PC-3 (cell line): ENCODE measurements around the gene ADORA2B. TPM values are rescaled to one million over a fixed set of nuclear protein-coding genes. Genes with fewer than 3 reads are reported as not detected.

ENCODE experiments used
- ATAC-seq: fragments of 200-7000 bp; cut with Tn5 transposase; 2 replicates; pipeline ENCODE4 v1.9.1; 2020; ENCODE audit warnings: mild to moderate bottlenecking, moderate library complexity
- BruUV-seq: library from RNA; stranded (reverse); fragments of 400-500 nt; replicated peaks from 2 replicates; lab custom pipeline; 2021; lab: Mats Ljungman, UMichigan
- CTCF ChIA-PET: fragments of 300-600 bp; sonication (Branson Sonifier 250); formaldehyde crosslinking; loops from one replicate; lab custom pipeline; 2022; ENCODE audit warnings: antibody characterized with exemption; lab: Charles Lee
- POLR2A ChIA-PET: fragments of 300-600 bp; sonication (Branson Sonifier 250); formaldehyde crosslinking; loops from one replicate; lab custom pipeline; 2022; ENCODE audit warnings: antibody characterized with exemption; ENCODE audit not compliant: unreplicated experiment; lab: Charles Lee
- DNase-seq: peaks from one replicate; pipeline ENCODE4 v3.0.0-alpha.2; 2015
- H2AFZ ChIP-seq: fragments of 300-600 bp; sonication (generic); 2 replicates; pipeline ENCODE4 v1.6.0; 2016; ENCODE audit warnings: antibody characterized with exemption, low read length
- H3F3A ChIP-seq: fragments of 300-600 bp; sonication (generic); one replicate; pipeline ENCODE4 v1.6.0; 2017; ENCODE audit warnings: antibody characterized with exemption, low read length, control low read depth, mild to moderate bottlenecking; ENCODE audit not compliant: unreplicated experiment
- H3K27ac ChIP-seq: fragments of 300-600 bp; sonication (generic); 2 replicates; pipeline ENCODE4 v1.5.1; 2016; ENCODE audit warnings: mild to moderate bottlenecking, low read length
- H3K27me3 ChIP-seq: fragments of 300-600 bp; sonication (generic); 2 replicates; pipeline ENCODE4 v1.6.1; 2016; ENCODE audit warnings: low read length, mixed read lengths
- H3K36me3 ChIP-seq: fragments of 300-600 bp; sonication (generic); 2 replicates; pipeline ENCODE4 v1.6.1; 2016; ENCODE audit warnings: low read depth, mixed run types, low read length, mixed read lengths
- H3K4me1 ChIP-seq: fragments of 300-600 bp; sonication (generic); 2 replicates; pipeline ENCODE4 v1.5.1; 2016; ENCODE audit warnings: low read length; ENCODE audit not compliant: insufficient read depth
- H3K4me2 ChIP-seq: fragments of 300-600 bp; sonication (generic); 2 replicates; pipeline ENCODE4 v1.6.0; 2016; ENCODE audit warnings: low read length
- H3K4me3 ChIP-seq: fragments of 300-600 bp; sonication (generic); 2 replicates; pipeline ENCODE4 v1.5.1; 2016; ENCODE audit warnings: mild to moderate bottlenecking, low read length, mixed read lengths
- H3K79me2 ChIP-seq: fragments of 300-600 bp; sonication (generic); 2 replicates; pipeline ENCODE4 v1.6.1; 2017; ENCODE audit warnings: low read length, mixed read lengths
- H3K9ac ChIP-seq: fragments of 300-600 bp; sonication (generic); 2 replicates; pipeline ENCODE4 v1.6.0; 2016; ENCODE audit warnings: mild to moderate bottlenecking, low read length
- H3K9me2 ChIP-seq: fragments of 300-600 bp; sonication (generic); replicated peaks from 2 replicates; pipeline ENCODE4 v1.6.1; 2016; ENCODE audit warnings: mixed run types, low read length, mixed read lengths
- H3K9me3 ChIP-seq: fragments of 300-600 bp; sonication (generic); 2 replicates; pipeline ENCODE4 v1.6.1; 2016; ENCODE audit warnings: low read length, mixed read lengths
- H4K20me1 ChIP-seq: fragments of 300-600 bp; sonication (generic); 2 replicates; pipeline ENCODE4 v1.6.1; 2016; ENCODE audit warnings: low read length, mixed read lengths
- EZH2 ChIP-seq: fragments of 300-600 bp; sonication (generic); IDR thresholded peaks from one replicate; pipeline ENCODE4 v1.6.1; 2017; ENCODE audit warnings: antibody characterized with exemption, mild to moderate bottlenecking, low read length; ENCODE audit not compliant: unreplicated experiment
- EZH2phosphoT487 ChIP-seq: fragments of 300-600 bp; sonication (generic); IDR thresholded peaks from 2 replicates; pipeline ENCODE4 v1.6.1; 2018; ENCODE audit warnings: mild to moderate bottlenecking, antibody characterized with exemption, low read length, borderline replicate concordance
- intact Hi-C: fragments of 100-400 bp; cut with micrococcal nuclease; formaldehyde crosslinking; loops from 2 replicates; pipeline ENCODE4 v1.9.0; 2023
- total RNA-seq: library from RNA; depleted of rRNA; stranded (reverse); fragments of >200 nt; gene quantifications from 2 replicates; pipeline ENCODE4 v1.2.3, GENCODE V29; 2014
- TF ChIP-seq, protein P1 (sequence below): fragments of 300-600 bp; sonication (generic); conservative IDR thresholded peaks from 2 replicates; pipeline ENCODE4 v1.5.1; 2017; ENCODE audit warnings: antibody characterized with exemption, low read depth, mild to moderate bottlenecking, low read length

The ADORA2B gene
- total RNA-seq, 1 experiment from 2014 or later: 118 TPM

DNA sequence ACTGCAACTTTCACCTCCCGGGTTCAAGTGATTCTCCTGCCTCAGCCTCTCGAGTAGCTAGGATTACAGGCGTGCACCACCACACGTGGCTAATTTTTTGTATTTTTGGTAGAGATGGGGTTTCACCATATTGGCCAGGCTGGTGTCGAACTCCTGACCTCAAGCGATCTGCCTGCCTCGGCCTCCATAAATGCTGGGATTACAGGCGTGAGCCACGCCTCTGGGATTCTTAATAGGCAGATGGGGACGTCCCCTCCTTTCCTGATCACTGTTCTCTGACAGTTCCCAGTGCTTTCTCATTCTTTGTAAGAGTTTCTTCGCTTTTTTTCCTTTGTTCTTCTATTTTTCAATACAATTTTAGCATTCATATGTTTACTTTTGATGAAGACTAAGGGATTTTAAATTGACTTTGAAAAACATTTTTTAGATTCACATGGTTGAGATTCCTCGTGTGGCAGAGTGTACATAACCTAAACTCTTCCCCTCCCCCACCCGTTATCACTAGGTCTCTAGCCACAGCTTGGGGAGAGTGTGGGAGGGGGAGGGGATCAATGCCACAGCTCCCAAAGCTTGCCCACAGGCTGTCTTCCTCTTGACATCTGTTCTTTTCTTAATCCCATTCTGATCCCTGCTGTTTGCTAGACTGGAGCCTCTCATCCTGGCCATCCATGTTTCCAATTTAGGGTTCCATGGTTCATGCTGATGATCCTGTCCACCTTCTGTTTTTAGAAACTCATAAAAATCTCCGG is 11.0 kb downstream of the ADORA2B start:
- Histone ChIP-seq H3K9ac (peak overlapping the region; percentile 71), H2AFZ (no peak overlapping the region), H4K20me1 (no peaks in the 10 kb centered on the region), H3K4me3 (no peak overlapping the region), H3K79me2 (peaks cover 89% of the 10 kb centered on the region), H3K27ac (peak overlapping the region; percentile 94), H3K4me2 (no peak overlapping the region), H3K9me2 (no peaks in the 10 kb centered on the region), H3K4me1 (peaks cover 71% of the 10 kb centered on the region), H3K27me3 (no peaks in the 10 kb centered on the region), H3F3A (peaks cover 18% of the 10 kb centered on the region), H3K36me3 (peaks cover 4% of the 10 kb centered on the region; the same call in 1 of the 2 replicates), H3K9me3 (no peaks in the 10 kb centered on the region)
- ATAC-seq (no peak), DNase-seq (no peak)
- ChIA-PET POLR2A (no interaction called here), CTCF (no interaction called here)
- BruUV-seq: no TSS peak
- TF ChIP-seq EZH2phosphoT487: no peak
- no peak for TF ChIP-seq EZH2
- TF ChIP-seq, protein P1, sequence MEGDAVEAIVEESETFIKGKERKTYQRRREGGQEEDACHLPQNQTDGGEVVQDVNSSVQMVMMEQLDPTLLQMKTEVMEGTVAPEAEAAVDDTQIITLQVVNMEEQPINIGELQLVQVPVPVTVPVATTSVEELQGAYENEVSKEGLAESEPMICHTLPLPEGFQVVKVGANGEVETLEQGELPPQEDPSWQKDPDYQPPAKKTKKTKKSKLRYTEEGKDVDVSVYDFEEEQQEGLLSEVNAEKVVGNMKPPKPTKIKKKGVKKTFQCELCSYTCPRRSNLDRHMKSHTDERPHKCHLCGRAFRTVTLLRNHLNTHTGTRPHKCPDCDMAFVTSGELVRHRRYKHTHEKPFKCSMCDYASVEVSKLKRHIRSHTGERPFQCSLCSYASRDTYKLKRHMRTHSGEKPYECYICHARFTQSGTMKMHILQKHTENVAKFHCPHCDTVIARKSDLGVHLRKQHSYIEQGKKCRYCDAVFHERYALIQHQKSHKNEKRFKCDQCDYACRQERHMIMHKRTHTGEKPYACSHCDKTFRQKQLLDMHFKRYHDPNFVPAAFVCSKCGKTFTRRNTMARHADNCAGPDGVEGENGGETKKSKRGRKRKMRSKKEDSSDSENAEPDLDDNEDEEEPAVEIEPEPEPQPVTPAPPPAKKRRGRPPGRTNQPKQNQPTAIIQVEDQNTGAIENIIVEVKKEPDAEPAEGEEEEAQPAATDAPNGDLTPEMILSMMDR: no peak
- intact Hi-C loops: no loop called here

- H3K9me2 ChIP-seq: no peaks in the 10 kb centered on the region
- TF ChIP-seq, protein P1: no peak
- TF ChIP-seq EZH2phosphoT487 (no peak), EZH2 (no peak)
- no peak for ATAC-seq
- ChIA-PET POLR2A (no interaction called here), CTCF (no interaction called here)
- peak overlapping the region; percentile 94 for H3K27ac ChIP-seq
- H3K9me3 ChIP-seq: no peaks in the 10 kb centered on the region
- H3K9ac ChIP-seq: peak overlapping the region; percentile 88
- peaks cover 89% of the 10 kb centered on the region for H3K79me2 ChIP-seq
- H2AFZ ChIP-seq: no peak overlapping the region
- H3K36me3 ChIP-seq: 0 out of 2 replicates have a peak, but pooled peaks cover 4% of the 10 kb centered on the region
- H3K4me2 ChIP-seq: peak overlapping the region; percentile 21
- intact Hi-C loops: no loop called here
- no peaks in the 10 kb centered on the region for H3K27me3 ChIP-seq
- peaks cover 18% of the 10 kb centered on the region for H3F3A ChIP-seq
- no peaks in the 10 kb centered on the region for H4K20me1 ChIP-seq
- BruUV-seq: no TSS peak
- H3K4me1 ChIP-seq: peaks cover 77% of the 10 kb centered on the region
- DNase-seq: peak; percentile 96
- no peak overlapping the region for H3K4me3 ChIP-seq
These were observed 12.3 kb downstream of the ADORA2B start for GRCh38 chr17:15957206-15957605.
